ENCODE measurements around the gene PHKA1.
"Not testable (repeated sequence)": the region's sequence is repeated elsewhere in the genome, so short reads cannot be mapped to it uniquely, and the experiment has no call there.

Gene PHKA1

DNA sequence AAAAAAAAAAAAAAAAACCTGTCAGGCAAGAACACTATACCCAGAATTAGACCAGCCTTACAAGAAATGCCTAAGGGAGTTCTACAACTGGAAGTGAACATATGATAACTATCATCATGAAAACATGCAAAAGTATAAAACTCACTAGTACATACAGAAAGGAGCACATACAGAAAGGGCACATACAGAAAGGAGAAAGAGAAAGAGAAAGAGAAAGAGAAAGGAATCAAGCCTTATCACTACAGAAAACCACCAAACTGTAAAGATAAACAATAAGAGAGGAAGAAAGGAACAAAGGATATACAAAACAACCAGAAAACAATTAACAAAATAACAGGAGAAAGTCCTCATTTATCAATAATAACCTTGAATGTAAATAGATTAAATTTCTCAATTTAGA lies 50.4 kb downstream of the PHKA1 start:
- DNase-seq, result no peak

DNA sequence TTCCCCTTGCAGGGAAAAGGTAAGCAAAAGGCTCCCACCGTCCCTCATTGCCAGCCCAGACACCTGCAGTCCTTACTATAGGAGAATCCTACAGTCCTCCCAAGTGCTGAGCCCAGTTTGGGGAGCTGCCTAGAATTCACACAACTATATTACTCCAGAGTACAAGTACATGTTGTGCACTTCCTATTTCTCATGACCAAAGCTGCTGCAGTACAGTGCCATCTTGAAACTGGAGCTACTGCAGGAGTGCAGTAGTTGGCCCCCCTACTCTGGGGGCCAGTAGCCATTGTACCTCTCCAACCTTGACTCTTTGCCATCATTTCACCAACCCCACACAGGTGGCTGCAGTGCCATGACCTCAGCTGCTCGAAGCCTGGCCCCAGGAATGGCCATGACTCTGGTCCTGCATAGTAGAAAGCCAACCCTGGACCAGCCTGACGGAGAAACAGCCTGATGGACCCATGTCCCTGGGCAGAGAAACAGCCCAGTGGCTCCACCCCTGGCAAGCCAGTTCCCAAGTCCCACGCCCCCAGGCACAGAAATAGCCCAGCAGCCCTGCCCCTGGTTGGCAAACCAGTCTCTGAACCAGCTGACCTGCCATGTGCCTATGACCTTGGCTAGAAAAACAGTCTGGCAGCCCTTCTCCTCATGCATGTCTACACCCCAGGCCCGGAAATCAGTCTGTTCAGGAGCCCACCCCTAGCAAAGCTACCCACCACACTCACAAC lies 51.9 kb downstream of the PHKA1 start:
- DNase-seq, result no peak

DNA sequence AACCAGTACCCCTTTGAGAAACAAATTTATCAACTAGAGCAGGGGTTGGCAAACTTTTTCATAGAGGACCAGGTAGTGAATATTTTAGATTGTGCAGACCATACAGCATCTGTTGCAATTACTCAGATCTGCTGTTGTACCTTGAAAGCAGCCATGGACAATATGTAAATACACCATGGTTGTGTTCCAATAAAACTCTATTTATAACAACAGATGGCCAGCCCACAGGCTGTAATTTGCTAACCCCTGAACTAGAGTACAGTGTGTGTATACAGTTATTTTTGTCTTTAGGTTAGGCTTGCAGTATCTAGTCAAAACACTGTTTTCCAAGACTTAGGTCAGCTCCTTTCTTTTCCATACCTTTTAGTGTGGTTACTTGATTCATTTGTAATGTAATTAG lies 54.4 kb downstream of the PHKA1 start:
- no peak for DNase-seq

DNA sequence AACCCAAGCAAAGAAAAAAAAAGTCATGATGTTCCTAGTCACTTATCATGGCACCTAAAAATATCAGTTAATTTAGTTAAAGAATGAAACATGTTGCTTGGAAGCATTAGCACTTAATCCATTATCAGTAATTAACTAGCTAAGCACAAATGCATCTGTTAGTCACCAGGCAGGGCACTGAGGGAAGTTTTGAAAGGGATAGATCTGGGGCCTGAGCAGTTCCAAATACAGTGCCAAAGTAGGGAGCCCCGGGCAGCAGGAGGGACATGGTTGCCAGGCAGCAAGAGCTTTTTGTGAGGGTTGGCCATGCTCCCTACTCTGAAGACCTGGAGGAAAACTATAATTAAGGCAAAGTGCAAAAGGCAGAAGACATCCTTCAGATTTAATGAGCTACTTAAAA lies 62.0 kb downstream of the PHKA1 start:
- DNase-seq, result no peak

DNA sequence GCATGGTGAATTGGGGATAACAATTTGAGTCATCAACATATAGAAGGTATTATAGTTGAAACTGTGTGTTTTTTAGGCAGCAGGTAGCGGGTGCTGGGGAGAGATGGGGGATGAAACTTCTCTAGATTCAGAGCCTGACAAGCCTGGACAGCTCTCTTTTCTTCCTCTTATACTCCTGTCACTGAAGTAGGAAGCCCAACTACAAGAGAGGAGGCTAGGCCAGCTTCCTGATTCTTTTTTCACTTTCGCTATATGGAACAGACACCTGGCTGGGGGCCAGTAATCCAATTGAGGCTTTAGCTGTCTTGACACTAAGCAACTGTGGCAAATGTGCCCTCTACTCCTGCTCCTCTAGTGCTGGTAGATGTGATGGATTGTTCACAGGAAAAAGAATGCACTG lies 69.2 kb downstream of the PHKA1 start:
- DNase-seq, result no peak

DNA sequence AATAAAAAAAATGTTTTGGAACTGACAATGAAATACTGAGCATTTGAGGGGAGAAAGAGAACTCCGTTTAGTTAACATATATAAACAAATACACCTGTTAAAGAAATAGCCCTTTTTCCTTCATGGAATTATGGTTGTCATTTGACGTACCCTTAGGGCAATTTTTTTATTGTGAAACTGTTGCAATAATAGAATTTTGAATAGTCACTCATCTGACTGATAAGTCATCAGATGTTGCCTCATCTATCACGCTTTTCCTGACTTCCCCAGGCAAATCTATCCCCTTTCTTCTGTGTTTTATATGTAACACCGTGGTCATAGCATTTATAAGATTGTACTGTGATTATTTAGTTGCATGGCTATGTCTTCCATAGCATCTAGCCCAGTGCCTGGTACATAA lies 72.5 kb downstream of the PHKA1 start:
- no peak for DNase-seq

DNA sequence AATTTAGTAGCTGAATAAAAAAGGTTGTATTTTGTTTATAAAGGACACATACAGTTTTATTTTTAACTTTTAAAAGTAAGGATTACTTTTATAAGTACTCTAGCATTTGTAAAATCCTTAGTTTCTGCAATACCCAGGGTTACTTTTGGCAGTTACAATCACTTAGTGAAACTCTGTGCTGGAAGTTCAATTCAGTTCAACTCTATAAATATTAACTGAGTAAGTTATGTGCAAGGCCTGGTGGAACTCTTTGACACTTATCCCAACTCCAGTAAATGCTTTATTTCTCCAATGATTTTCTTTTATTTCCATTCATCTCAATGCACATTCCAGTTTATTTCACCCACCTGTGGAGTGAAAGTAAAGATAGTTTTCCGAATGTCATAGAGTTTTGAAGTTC lies 78.2 kb downstream of the PHKA1 start:
- no peak for DNase-seq

DNA sequence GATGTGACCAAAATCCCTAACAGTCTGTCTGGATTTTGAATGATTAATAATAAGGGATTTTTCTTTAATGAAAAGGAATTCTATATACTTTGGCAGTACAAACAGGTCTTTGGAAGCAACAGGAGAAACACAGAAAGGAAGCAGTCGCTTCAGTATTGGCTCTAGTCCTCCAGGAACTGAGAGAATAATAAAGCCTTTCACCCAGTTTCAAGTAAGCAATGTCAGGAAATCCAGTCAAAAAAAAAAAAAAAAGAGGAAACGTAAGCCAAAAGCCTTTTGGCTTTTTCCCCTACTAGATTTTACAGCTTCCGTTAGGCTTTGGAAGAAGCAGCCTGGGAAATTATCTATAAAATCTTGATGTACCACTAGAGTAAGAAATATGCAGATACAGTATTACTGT lies 79.8 kb downstream of the PHKA1 start:
- no peak for DNase-seq

DNA sequence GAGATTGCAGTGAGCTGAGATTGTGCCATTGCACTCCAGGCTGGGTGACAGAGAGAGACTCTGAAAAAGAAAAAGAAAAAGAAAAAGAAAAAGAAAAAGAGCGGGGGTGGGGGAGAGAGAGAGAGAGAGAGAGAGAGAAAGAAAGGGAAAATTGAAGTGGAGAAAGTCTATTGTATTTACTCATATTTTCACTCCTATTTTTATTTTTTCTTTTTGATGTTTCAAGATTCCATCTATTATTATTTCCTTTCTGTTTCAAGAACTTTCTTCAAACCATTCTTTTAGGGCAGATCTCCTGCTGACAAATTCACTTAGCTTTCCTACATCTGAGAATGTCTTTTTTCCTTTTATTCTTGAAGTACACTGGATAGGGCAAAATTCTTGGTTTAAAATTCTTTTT lies 83.9 kb downstream of the PHKA1 start:
- DNase-seq, result no peak

DNA sequence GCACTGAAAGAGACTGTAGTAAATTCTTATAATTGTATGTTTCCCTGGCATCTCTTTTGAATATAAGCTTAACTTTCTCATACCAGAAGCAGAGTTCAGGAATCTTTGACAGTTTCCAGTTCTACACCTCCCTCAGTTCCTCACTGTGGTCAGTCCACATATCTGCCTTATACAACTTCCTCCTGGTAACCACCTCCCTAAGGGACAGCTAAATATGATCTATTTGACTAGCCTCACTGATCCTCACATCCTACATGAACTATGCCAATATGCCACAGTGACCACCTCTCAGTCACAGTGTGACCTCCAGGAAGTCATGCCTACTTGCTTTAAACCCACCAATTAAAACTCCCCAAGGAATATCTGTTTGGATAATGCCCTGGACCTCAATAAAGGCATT lies 89.9 kb downstream of the PHKA1 start:
- DNase-seq, result no peak

DNA sequence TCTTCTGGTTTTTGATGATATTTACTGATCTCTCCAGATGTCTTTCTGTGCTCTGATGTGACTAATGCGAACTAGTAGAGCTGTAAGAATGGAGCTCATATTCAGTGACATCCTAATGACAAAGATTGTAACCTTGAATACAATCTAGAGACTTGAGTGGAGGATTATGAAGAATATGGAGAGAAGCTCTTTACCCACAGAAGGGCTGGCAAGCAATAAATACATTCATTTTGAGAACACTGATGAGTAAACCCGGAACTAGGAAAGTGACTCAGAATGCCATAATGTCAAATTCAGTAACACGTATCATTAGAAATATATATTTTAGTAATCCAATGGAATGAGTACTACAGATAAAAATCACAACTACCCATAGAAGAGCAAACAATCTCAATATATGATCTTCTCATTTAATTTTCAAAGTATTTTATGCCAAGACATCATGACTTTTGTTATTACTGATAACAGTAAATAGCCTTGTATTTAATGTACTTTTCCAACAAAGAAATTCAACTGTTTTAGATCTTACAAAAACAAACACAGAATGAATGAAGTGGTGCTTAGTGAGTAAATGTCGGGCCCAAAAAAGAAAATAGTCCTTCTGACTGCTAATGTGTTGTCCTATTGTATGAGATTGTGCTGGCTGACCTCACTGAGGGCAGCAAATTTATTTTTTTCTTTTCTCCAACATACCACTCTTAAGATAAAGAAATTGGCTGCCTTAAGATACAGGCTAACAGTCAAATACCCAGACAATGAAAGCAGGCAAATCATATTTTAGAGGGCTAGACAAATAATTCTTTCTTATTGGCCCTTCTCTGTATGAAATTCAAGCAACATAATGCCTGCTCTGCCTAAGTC lies 92.3 kb downstream of the PHKA1 start:
- no peak for DNase-seq

DNA sequence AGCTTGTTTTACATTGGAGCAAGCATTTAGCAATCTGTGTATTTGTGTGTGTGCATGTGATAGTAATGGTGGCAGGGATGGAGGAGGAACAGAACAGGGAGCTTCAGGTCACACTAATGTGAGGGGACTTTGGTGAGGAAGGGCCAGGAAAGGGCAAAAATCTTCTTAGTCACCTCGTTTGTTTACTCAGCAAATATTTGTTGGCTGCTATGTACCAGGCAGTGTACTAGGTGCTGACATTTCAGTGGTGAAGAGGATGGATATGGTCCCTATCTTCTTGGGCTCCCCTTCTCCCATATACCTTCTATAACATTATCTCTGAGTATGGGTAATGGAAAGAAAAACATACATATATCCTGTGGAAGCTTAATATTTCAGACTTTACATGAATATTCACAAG lies 92.9 kb downstream of the PHKA1 start:
- DNase-seq, result no peak

DNA sequence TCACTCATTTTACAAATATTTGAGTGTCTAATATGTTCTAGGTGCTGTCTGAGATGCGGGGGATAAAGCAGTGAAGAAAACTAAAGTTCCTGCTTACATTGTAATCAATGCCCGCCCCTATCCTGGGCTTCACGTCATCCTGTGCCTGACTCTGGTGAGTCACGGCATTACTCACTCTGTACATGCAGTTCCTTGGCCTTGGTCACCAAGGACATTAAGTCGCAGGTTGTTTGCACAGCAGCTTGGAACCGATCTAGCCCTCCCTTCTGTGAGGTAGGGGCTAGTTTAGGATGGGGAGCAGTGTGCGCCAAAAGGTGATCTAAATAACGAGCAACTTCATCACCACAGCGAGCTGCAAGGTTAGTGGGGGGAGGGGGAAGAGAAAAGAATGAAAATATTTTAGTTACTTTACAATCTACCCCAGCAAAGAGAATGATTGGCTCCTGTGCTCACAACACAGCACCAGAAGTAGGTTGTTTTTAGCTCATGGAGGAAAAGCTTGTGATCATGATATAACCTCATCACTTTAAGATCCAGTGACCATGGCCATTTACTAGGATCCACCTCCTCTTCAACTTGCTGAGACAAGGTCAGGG lies 93.5 kb downstream of the PHKA1 start:
- DNase-seq, result no peak

DNA sequence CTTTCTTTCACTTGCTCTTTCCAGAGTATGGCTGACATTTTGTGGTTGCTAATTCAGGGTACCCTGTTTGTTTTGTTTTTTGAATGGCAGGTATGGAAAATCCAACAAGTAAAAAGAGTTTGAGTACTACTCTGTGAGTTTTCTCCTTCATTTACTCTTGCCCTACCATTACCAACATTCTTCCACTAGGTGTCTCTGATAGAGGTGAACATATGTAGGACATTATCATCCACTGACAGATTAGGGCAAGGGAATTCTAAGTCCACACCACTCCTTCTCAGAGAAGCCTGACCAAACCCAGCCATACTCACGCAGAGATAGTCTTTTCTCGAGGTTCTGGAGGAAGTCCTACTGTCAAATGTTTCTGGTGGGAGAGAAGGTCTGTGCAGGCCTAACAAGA lies 104.8 kb downstream of the PHKA1 start:
- no peak for DNase-seq

DNA sequence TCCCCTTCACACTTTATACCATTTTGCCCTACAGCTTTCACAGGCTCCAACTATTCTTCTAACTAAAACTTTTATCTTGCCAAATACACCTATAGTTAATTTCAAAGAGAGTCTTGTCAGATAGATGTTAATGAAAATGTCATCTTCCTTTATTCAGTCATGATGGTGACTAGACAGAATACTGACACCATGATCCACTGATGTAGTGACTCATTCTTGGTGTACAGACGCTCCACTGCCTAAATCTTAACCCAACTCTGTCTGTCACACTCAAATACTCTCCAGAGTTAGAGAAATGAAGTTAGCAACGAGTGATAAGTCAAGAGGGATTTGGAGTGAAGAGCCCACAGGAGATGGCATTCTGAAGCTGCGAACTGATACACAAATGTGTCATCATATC lies 109.4 kb downstream of the PHKA1 start:
- DNase-seq, result no peak

DNA sequence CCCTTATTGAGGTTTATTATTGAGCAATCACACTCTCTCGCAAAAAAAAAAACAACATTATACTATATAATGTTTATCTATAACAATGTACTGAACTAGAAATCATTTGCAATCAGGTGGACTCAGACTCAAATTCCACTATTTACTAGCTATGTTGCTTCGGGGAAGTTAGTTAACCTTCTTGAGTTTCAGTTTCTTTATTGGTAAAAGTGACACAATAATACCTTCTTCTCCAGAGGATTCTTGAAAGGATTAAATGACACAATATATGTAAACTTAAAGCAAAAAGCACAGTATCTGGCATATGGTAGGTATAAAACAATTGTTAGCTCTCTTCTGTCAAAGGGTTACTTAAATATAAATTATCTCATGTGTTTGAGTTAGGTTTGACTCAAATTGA lies 110.0 kb downstream of the PHKA1 start:
- no peak for DNase-seq

DNA sequence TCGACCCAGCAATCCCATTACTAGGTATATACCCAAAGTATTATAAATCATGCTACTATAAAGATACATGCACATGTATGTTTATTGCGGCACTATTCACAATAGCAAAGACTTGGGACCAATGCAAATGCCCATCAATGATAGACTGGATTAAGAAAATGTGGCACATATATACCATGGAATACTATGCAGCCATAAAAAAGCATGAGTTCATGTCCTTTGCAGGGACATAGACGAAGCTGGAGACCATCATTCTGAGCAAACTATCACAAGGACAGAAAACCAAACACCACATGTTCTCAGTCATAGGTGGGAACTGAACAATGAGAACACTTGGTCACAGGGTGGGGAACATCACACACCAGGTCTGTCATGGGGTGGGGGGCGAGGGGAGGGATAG lies 123.1 kb downstream of the PHKA1 start:
- DNase-seq, result not testable (repeated sequence)

DNA sequence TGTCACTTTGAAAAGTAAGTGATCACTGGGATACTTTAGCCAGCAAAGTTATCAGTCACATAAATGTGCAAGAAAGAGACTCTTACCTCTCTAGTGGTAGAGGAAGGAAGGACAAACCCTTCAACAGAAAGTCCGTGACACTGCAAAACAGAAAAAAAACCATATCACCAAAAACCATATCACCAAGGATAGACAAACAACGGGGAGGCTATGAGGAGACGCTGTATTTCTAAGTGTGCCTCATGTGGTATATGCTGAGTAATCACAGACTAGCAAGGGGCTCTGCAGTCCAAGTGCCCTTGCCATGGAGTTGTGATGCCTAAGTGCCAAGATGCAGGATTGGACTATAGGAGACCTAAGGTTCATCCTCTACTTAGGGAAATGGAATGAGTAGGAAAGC lies 129.9 kb downstream of the PHKA1 start:
- DNase-seq, result no peak

DNA sequence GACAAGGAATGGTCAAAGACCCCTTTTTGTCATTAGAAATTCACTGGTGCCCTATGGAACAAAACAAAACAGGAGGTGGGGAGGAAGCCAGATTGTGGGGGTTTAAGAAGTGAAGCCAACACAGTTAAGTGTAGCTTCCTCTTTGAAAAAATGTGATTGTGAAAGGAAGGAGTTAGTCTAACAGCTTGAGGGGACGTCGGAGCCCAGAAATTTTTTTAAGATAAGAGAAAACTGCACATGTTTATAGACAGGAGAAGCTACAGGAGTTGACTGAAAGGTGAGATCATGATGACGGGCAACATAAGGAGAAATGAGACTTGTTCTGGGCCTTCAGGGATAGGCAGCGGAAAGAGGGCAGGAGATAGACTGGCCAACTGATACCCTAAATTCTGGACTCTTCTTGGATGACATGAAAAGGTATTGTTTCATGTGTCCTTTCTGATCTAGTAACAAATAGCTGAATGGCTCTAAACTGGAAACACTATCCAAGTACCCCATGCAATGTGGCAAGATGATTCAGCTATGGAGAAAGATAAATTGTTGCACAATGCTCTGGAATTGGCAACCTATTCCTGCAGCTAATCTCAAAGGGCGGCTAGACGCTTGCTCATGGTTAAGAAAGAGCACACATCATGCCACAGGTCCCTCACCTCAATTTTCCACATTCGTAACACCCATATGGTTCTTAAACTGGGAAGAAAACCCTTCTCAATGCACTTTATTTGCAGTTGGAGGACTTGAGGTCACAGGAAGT lies 137.8 kb downstream of the PHKA1 start:
- DNase-seq, result no peak

DNA sequence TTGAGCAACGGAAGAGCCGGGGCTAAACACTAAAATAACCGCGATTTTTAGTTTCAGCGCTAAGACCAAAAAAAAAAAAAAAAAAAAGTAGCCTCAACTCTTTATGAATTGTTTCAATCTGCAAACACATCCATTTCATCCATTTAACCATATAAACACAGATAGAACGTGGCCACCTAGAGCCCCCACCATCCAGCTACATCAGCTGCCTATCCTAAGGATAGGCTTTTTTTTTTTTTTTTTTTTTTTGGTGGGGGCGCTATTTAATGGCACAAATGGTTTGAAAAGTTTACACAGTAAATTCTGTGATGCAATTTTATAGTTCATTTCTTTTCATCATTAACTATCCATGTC lies 141.0 kb downstream of the PHKA1 start:
- DNase-seq, result no peak

DNA sequence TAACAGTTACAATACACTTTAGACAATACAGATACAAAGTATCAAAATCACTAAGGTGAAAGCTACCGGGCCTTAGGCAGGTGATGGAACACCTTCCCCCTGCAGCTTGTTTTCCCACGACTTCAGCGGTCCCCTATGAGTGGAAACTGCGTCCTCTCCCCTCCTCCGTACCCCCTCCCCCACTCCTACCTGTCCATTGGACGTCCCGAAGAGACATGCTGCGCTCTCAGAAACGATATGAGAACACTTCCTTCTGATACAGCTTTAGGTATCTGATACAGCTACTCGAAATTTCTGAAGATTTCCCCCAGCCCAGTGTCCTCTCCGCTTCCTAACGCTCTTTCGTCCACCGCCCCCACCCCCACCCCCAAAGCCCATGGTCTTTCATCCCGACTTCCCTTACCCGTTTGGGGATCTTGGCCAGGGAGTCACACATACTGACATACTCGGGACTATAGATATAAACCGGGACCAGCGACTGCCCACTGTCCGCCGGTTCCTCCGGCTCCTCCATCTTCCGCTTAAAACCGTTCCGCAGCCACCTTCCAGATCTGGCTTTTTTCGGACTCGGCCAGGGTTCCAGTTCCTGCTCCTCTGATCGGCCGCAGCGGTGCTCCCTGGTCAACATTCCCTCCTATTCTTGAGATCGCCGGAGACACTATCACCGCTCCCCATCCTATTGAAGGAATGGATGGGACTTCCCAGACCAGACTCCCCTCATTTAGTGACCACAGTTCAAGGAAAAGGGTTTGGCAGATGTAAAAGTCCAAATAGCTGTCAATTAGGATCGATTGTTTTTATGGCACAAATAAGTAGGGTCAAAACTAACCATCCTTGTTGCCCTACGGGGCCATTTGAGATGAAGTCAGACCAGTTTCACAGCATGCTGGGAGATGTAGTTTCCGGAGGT lies 141.6 kb downstream of the PHKA1 start, which contains the start of gene HDAC8:
TSS of gene HDAC8 (minus strand) at position 596 of the 910 bp plus-strand sequence. CDS start at position 514, 82 bp downstream.
- peak; percentile 43 for DNase-seq

DNA sequence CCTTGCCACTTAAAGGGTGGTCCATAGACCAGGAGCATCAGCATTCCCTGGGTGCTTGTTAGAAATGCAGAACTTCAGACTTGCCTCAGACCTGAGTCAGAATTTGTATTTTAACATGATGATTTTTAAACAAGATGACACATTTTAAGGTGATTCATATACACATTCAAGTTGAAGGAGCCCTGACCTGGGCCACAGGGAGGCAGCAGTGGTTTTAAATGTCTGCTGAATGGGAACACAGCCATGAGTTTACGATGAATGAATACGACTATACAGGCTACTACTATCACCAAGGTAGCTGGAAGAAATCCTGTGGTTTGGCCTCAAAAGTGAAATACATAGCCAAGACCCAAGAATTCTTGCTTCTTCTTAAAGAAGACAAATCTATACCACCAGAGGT lies 144.3 kb downstream of the PHKA1 start:
- no peak for DNase-seq
